Esophagus muscularis mucosa (tissue), 3 donors: ENCODE data around the gene CNPPD1.

ENCODE experiments used
- CTCF ChIP-seq, 3 experiments: fragments of 200-600 bp in 2 of 3; fragments of 450-650 bp in 1 of 3; sonication (generic) in 2 of 3; IDR thresholded peaks; one replicate each; pipeline ENCODE4 v1.5.1; 2017 to 2019; ENCODE audit warnings: antibody characterized with exemption in 3 of 3, mild to moderate bottlenecking in 2 of 3, moderate library complexity in 1 of 3
- POLR2A ChIP-seq: fragments of 450-650 bp; IDR thresholded peaks from one replicate; pipeline ENCODE4 v1.6.1; 2017; ENCODE audit warnings: antibody characterized with exemption, moderate library complexity, mild to moderate bottlenecking, low read depth

- TF ChIP-seq POLR2A (no peak), CTCF (IDR thresholded peaks at IDR 0.05) (no peak)
These were observed 11.4 kb downstream of the CNPPD1 start for GRCh38 chr2:219165058-219165911.
